GM21576 (cell line): ENCODE measurements around the gene GBA2.

Source experiments
- ATAC-seq: cut with Tn5 transposase; IDR thresholded peaks from one replicate; pipeline ENCODE4 v1.9.1; 2021; ENCODE audit warnings: mild to moderate bottlenecking, moderate library complexity; ENCODE audit not compliant: unreplicated experiment

GBA2 gene

DNA sequence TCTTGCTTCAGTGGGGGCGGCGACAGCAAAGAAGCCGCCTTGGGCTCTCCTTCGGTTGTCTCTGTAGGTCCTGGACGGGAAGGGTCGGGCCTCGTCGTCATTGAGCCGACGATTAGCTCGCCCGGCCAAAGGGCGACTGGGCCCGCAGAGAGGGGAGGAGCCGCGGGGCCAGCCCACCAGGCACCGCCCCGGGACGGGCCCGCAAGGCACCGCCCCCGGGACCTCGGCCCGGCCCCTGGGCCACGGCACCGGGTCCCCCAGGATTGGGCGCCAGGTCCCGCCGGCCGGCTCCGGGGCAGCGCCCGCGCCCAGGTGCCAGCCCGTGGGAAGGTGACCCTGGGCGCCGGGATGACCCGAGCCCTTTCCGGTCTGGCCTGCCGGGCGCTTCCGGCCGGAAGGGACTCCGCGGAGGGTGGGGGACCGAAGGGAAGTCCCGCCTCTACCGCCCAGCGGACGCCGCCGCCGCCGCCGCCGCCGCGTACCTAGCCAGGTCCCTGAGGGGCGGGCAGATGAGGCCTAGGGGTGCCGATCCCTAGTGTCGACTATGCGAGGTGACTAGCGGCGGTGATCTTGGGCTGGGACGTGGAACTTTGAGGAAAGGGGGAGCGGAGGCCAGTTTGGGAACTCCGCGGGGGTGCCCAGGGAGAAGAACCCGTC, at the start of gene GBA2, which contains the start of gene RGP1:
TSS of gene GBA2 (minus strand) at position 371 of the 657 bp plus-strand sequence. CDS start 524 bp downstream, outside the sequence.
TSS of gene RGP1 (plus strand) at position 430 of the 657 bp plus-strand sequence. CDS start 469 bp downstream, outside the sequence.
- peak; percentile 73 for ATAC-seq

DNA sequence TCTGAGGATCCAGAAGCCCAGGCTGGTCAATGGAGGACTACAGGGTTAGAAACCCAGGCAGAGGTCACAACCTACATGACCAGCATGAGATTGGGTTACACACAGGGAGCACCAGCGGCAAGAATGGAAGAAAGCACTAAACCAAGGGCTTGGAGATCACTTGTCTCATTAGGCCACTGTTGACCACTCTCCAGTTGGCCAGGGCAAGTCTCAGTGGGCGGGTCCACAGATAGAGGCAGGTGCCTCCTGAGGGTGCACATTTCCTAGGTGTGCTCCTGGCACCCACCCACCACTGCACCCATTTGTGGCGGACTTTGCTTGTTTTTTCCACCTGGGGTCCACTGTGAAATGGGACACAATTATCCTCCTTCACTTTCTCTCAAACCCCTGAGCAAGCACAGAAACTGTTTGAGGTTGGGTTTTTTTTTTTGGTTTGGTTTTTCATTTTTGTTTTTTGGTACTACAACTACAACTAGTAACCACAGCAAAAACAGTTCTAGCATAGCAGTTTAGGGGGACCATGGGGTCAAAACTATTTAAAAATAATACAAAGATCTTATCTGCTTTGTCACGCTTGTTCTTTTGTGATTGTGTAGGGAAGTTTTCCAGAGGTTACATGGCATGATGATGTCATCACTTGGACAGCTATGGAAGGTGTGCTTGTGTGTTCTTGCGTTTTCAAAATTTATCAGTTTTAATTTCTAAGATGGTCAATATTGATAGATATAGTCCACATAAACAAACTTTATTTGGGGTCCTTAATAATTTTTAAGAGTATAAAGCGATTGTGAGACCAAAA, 48.5 kb upstream of the GBA2 start:
- no peak for ATAC-seq

DNA sequence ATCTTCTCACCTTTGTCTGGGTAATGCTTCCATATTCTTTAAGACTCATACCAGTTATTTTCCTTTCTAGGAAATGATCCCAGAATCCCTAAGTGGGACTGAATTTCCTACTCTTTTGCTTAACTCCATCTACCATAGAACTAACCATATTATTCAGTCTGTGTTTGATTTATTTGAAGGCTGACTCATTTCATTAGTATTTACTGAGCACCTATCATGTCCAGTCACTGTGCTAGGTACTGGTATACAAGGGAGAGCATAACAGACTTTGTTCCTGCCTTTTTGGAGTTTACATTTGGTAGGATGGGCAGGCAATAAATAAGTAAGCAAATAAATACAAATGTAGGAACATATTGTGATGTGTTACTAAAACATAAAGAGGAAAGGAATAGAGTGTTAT, 46.7 kb upstream of the GBA2 start:
- ATAC-seq = no peak

DNA sequence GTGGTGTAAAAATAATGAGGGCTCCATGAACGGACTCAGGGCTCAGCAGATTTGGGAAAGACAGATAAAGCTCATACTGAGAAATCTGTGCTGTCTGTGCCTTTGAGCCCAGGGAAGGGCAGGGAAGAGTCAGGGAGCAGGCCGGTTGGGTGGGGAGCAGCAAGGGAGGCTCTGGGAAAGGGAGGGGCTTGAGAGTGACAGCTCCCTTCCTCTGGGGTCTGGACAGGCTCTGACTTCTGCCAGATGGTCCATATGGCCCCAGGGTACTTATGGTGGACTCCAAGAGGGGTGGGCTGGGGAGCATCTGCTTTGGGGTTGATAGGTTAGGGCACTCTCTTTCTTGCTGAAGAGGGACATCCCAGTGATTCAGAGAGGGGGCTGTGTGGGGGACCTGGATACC, 44.4 kb upstream of the GBA2 start:
- ATAC-seq = no peak

DNA sequence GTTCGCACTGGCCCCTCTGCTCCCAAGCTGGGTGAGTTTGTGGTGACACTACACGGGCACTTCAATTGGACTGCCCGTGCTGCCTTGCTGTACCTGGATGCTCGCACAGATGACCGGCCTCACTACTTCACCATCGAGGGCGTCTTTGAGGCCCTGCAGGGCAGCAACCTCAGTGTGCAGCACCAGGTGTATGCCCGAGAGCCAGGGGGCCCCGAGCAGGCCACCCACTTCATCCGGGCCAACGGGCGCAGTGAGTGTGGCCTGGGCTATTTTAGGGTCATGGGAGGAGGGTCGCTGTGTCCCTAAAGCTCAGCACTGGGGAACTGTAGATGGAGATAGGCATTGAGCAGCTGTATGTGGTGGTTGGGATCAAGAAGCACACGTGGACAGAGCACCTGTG, 43.8 kb upstream of the GBA2 start:
- ATAC-seq = no peak

DNA sequence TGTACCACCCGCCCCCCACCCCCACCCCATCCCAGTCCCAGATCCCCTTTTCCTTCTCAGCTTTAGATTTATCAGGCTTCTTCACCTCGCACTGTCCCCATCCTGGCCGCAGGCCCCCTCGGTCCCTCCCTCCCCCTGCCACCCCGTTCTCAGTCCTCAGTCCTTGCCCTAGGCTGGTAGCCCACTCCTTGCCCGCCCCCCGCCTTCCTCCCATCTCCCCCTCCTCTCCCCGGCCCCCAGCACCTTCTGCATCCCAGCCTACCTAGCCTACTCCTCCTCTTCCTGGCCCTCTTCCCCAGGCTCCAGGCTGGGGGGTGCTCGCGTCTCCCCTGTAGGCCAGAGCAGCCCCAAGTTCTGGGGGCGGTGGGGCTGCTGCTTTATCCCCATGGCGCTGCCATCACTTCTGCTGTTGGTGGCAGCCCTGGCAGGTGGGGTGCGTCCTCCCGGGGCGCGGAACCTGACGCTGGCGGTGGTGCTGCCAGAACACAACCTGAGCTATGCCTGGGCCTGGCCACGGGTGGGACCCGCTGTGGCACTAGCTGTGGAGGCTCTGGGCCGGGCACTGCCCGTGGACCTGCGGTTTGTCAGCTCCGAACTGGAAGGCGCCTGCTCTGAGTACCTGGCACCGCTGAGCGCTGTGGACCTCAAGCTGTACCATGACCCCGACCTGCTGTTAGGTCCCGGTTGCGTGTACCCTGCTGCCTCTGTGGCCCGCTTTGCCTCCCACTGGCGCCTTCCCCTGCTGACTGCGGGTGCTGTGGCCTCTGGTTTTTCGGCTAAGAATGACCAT, 43.2 kb upstream of the GBA2 start:
- ATAC-seq = no peak

DNA sequence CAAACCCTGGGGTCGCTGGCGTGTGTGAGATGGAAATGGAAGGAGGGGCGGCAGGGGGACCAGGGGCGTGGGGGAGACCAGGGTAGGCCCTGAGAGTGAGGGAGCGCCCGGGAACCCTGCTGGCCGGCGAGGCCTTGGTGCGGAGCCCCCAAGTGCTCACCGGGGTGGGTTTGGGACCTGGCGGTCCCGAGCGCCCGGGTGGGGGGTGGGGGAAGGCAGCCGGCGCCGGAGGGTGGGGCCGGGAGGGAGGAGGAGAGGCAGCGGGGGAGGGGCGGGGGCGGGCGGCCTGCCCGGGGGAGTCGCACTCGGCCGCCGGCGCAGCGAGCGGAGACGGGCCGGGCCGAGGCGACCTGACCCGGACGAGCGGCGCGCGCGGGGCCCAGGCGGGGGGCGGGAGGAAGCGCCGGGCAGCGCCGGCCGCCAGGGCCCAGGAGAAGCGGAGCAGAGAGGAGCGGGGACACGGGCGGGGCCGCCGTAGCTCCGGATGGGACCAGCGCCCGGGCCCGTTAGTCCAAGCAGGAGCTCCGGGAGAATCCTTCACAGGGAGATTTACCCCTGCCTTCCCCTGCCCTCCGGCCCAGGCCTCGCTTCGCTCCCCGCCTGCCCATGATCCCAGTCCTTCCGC, 42.4 kb upstream of the GBA2 start, which contains the start of gene NPR2:
TSS of gene NPR2 (plus strand) at position 295 of the 625 bp plus-strand sequence. CDS start 818 bp downstream, outside the sequence.
- ATAC-seq = no peak

DNA sequence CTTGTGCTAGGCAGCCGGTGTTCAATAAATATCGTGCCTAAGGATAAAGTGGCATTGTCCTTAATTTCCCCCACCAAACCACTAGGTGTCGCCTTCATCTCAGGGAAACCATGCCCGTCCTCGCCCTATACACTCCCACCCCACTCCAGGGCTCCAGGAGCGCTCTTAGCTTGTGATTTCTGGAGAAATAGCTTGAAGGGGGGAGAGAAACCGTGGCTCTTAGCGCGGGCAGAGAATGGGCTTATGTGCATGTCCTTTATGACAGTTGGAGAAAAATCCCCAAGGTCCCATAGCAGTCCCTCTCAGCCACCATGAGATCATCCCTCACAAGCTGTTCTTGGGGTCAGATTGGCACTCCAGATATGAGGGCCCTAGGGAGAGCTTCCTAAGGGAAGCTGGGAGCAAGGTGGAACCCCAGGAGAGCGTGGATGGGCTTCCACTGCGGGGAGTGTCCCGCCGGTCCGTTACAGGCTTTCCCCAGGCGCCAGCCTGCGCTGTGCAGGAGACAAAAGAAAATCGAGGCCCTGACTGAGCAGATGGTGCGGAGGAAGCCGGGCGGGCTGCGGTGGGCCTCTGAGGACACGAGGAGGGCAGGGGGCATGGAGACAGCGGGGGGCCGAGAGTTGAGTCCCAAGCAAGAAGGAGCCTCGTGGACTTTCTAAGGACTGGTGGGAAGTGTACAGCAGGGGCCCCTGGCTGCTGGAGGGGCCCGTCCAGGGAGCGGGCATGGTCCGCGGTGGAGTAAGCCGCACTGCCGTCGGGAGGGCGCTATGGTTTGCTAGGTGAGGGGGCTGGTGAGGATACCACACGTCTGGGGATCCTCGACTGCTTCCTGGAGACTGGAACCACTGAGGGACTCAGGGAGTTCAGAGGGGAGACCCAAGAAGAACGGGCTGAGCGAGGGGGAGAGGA, 41.6 kb upstream of the GBA2 start:
- peak; percentile 69 for ATAC-seq

DNA sequence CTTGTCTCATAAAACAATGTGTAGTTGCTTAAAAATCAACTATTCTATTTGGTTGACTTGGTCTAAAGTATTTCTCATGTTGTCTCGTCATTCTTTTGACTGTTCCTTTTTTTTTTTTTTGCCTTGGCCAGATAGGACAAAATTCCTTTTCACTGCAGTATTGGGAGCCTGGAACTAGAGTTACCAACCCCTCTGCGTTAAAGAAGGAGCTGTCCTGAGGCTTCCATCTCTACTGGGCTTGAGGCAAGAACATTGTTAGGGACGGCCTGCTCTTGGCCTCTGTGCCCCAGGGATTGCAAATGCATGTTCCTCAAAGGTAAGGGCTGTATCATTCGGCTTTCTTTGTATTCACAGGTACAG, 41.0 kb upstream of the GBA2 start:
- ATAC-seq = no peak

DNA sequence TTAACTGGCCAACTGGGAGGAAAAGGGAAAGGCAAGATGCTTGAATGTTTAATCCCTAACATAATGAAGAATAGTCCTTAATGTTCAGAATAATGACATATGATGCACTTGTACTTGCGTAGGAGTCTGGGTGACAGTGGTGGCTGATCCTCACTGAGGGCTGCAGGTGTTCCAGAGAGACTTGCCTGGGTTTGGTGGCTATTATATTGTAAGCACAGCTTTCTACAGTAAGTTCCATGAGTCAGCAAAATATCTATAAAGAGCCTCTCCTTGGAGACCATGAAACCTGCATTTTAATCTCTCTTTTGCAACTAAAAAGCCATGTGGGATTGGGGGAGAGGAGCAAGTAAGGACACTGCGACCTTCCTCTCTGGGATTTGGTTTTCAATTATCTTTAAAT, 40.5 kb upstream of the GBA2 start:
- ATAC-seq = no peak

DNA sequence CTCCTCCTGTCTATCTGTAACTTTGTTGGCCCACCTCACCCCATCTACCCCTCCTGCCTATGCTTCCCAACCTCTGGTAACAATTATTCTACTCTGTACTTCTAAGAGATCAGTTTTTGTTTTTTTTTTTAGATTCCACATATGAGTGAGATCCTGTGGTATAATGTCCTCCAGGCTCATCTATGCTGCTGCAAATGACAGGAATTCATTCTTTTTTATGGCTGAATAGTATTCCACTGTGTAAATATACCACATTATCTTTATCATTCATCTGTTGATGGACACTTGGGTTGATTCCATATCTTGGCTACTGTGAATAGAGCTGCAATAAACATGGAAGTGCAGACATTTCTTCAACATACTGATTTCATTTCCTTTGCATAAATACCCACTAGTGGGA, 34.4 kb upstream of the GBA2 start:
- no peak for ATAC-seq

DNA sequence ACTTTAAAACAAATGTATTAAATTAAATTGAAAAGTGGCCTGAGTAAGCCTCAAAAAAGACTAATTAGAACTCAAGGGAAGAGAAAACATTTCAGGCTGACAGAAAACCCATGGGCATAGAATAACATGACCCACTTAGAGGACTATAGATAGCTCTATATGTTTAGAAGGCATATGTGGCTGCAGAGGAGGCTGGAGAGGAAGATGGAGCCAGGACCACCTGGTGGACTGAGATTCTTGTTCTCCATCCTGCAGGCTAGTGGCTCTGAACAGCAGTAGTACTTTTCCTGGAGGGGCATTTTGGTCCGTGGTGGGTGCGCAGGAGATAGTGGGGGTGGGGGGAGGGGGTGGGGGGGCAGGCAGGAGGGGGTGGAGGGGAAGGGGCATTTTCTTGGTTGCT, 32.0 kb upstream of the GBA2 start:
- no peak for ATAC-seq

DNA sequence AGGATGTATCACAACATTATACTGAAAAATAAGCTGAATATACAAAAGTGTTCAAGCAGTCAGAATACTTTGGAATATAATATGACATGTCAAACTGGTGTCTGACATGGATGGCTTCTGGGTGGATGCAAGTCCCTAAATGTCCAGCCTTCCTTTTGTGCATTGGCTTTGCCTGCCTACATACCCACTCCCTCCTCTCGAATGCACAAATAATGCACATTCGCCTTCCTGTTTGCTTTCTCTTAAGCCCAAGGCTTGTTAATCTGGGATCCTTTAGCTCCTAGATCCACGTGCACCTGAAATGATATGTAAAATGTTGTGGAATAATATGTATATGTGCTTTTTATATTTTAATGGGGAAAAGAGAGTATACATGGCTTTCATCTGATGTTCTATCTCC, 29.5 kb upstream of the GBA2 start:
- ATAC-seq = no peak

DNA sequence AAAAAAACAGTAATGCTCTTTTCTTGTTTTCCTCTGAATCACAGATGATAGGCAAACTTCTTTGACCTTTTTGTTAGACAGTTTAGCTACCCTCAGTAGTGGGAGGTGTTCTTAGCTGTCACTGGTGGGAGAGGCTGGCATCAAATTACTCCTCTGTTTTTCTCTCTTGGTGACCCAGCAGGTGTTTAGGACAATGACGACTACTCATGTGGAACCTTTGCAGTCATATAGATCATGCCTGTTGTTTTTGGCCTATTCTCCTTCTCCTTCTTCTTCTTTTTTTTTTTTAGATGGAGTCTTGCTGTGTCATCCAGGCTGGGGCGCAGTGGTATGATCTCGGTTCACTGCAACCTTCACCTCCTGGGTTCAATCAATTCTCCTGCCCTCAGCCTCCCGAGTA, 27.0 kb upstream of the GBA2 start:
- no peak for ATAC-seq

DNA sequence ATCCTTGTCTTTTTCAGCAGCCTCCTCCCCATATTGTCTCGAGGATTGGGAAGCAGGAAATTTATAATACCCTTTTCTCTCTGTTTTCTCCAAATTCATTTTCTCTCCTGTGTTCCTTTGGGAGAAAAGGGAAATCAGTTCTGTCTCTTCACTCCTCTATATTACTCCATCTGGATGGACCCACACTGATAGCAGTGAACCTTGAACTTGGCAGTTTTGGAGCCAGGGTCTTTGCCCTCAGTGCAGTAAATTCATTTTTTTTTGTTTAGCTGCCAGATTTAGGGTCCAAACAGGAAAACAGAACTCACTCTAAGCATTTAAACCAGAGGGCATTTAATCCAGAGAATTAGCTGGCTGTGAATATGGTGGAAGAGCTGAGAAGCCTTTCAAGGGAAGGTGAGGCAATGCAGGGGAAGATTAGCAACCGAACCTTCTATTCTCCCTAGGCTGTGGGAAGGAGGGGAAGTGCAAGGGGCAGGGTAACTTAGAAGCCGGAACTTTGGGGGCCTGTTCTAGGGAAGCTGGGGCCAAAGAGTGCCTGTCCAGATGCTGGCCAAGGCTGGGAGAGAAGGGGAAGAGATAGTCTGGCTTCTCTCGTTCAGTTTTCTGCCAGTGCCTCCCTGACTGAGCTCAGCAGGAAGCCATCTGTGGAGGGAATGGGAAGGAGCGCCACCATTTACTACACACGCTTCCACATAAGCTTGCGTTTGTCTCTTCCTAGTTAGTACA, 26.0 kb upstream of the GBA2 start:
- no peak for ATAC-seq

DNA sequence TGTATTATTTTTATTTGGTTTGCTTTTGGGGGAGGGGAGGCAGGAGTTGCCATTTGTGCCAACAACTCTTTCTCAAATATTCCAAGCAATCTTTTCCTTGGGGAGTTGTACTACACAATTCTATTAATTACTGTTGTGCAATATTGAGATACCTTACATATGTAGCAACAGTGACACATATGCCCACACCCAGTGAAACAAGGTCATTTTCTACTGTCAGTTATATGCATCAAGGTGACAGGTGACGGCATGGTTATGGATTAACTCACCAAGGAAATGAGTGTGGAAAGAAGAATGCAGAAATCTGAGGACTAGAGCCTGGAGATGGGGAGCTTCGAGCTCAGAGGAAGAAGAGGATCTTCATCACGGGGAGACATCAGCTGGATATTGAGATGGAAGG, 22.9 kb upstream of the GBA2 start:
- no peak for ATAC-seq

DNA sequence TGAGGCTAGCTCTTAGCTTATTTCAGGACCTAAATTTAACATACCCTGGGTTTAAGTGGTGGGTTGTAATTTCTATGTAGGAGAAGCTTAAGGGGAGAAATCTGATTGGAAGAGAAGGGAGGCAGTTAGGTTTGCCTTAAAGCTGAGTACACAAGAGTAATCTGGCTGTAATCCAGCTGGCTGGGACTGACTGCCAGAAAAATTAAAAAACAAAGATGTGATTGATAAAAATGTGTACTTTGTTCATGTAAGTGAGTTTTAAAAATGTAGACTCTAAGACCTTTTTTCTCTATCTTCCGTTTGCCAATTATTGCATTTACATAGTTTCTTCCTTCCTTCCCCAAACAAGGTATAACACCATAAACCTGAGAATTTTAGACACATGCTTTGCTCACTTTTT, 22.5 kb upstream of the GBA2 start:
- ATAC-seq = no peak

DNA sequence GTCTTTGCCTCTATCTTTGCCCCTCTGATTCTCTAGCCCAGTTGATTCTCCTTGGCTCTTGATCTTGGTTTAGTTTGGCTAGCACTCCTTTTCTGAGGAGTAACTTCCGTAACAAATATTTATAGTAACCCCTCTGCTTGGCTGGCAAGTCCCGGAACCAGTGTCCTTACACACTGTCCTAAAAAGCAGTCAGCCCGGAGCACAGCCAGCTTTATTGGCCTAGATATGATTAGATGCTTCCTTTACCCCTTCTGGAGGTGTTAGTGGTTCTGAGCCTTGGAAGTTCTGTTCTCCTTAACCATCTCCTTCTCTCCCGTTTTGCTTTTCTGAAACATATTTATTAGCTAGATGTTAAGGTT, 22.0 kb upstream of the GBA2 start:
- no peak for ATAC-seq

DNA sequence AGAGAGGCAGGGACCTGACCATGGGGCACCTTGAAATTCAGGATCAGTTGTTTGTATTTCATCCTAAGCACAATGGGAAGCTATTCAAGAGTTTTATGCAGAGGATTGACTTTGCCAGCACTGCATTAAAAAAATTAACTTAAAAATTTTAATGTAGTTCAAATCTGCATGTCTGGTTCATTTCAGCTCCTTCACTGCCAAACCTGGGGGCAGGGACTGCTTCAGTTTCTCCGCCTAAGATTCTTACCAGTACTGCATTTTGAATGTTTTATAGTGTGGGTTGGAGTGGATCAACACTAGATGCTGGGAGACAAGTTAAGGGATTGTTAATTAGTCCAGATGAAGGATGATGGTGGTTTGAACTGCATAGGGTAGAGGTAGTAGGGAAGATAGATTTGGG, 20.7 kb upstream of the GBA2 start:
- no peak for ATAC-seq

DNA sequence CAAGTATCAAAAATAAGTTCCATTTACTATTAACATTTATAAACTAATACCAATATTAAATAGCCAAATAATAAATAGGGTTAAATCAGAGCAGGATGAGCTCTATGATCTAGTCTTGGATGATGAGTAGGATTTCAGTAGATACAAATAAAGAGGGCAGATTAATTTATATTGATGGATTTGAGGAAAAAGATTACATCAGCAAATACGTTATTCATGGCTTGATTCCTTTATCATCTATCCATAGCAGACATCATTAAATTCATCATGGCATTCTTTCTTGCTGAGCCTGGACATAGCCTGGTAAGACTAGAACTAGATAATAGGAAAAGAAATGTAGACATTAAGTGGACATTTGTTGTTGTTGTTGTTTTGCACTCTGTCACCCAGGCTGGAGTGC, 18.4 kb upstream of the GBA2 start:
- no peak for ATAC-seq
